Smooth muscle cell (in vitro differentiated cells): ENCODE data around the gene ENO1. TPM values are rescaled to one million over a fixed set of nuclear protein-coding genes. Genes with fewer than 3 reads are reported as not detected.
"Not testable (repeated sequence)": the region's sequence is repeated elsewhere in the genome, so short reads cannot be mapped to it uniquely, and the experiment has no call there.

Experiments used
- DNase-seq: peaks from one replicate; lab custom pipeline; 2025; ENCODE audit not compliant: unreplicated experiment; lab: John Stamatoyannopoulos, UW
- H2AFZ ChIP-seq: fragments of 200-600 bp; sonication (generic); 2 replicates; pipeline ENCODE4 v1.6.0; 2016; ENCODE audit warnings: antibody characterized with exemption, low read depth, mild to moderate bottlenecking
- H3F3A ChIP-seq: fragments of 200-600 bp; sonication (generic); 2 replicates; pipeline ENCODE4 v1.6.0; 2017; ENCODE audit warnings: antibody characterized with exemption, low read depth
- H3K27ac ChIP-seq: fragments of 200-600 bp; sonication (generic); 2 replicates; pipeline ENCODE4 v1.5.1; 2016; ENCODE audit warnings: low read depth, mild to moderate bottlenecking
- H3K27me3 ChIP-seq: fragments of 200-600 bp; sonication (generic); 2 replicates; pipeline ENCODE4 v1.6.1; 2016; ENCODE audit warnings: low read depth, mild to moderate bottlenecking
- H3K36me3 ChIP-seq: fragments of 200-600 bp; sonication (generic); 2 replicates; pipeline ENCODE4 v1.5.1; 2016; ENCODE audit warnings: low read depth
- H3K4me1 ChIP-seq: fragments of 200-600 bp; sonication (generic); 2 replicates; pipeline ENCODE4 v1.5.1; 2016; ENCODE audit warnings: low read depth
- H3K4me2 ChIP-seq: fragments of 200-600 bp; sonication (generic); 2 replicates; pipeline ENCODE4 v1.6.0; 2016; ENCODE audit warnings: mild to moderate bottlenecking
- H3K4me3 ChIP-seq: fragments of 200-600 bp; sonication (generic); 2 replicates; pipeline ENCODE4 v1.5.1; 2016; ENCODE audit warnings: mild to moderate bottlenecking
- H3K79me2 ChIP-seq: fragments of 200-600 bp; sonication (generic); 2 replicates; pipeline ENCODE4 v1.6.0; 2016; ENCODE audit warnings: low read depth, mild to moderate bottlenecking
- H3K9ac ChIP-seq: fragments of 200-600 bp; sonication (generic); 2 replicates; pipeline ENCODE4 v1.6.0; 2016; ENCODE audit warnings: low read depth
- H3K9me3 ChIP-seq: fragments of 200-600 bp; sonication (generic); replicated peaks from 2 replicates; pipeline ENCODE4 v1.5.1; 2016; ENCODE audit warnings: low read depth
- H4K20me1 ChIP-seq: fragments of 200-600 bp; sonication (generic); 2 replicates; pipeline ENCODE4 v1.6.0; 2016; ENCODE audit warnings: low read depth
- WGBS: methylation state at CpG from one replicate; pipeline ENCODE4 v1.1.7; 2016; ENCODE audit warnings: low lambda C conversion rate; 5-methylcytosine and 5-hydroxymethylcytosine counted together
- polyA plus RNA-seq: library from polyadenylated mRNA; unstranded; fragments of >200 nt; fragmentation: Nextera tagmentation; extraction: Ambion mirVana; gene quantifications from 2 replicates; pipeline ENCODE4 v1.2.1, GENCODE V29; 2016
- total RNA-seq: library from RNA; depleted of rRNA; stranded (reverse); fragments of >200 nt; gene quantifications from 2 replicates; pipeline ENCODE4 v1.2.3, GENCODE V29; 2014
- TF ChIP-seq, protein P1 (sequence below): fragments of 200-600 bp; sonication (generic); IDR thresholded peaks from 2 replicates; pipeline ENCODE4 v1.5.1; 2017; ENCODE audit warnings: borderline replicate concordance, mild to moderate bottlenecking, antibody characterized with exemption; ENCODE audit not compliant: insufficient read depth, poor library complexity, severe bottlenecking

The ENO1 gene
- total and polyA plus RNA-seq, 2 experiments from 2014 or later: 1,276 to 2,235 TPM

DNA sequence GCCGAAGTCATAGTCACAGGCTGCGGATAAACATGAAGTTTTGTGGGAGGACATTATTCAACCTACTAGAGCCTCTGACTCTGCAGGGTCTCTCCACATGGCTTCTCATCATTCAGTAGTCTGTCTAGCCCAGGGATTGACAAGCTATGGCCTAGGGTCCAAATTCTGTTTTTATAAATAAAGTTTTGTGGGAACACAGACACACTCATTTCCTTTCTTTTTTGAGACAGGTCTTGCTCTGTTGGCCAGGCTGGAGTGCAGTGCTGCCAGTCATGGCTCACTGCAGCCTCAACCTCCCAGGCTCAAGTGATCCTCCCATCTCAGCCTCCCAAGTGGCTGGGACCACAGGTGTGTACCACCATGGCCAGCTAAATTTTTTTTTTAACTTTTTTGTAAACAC is 8.1 kb upstream of the ENO1 start:
- TF ChIP-seq, protein P1, sequence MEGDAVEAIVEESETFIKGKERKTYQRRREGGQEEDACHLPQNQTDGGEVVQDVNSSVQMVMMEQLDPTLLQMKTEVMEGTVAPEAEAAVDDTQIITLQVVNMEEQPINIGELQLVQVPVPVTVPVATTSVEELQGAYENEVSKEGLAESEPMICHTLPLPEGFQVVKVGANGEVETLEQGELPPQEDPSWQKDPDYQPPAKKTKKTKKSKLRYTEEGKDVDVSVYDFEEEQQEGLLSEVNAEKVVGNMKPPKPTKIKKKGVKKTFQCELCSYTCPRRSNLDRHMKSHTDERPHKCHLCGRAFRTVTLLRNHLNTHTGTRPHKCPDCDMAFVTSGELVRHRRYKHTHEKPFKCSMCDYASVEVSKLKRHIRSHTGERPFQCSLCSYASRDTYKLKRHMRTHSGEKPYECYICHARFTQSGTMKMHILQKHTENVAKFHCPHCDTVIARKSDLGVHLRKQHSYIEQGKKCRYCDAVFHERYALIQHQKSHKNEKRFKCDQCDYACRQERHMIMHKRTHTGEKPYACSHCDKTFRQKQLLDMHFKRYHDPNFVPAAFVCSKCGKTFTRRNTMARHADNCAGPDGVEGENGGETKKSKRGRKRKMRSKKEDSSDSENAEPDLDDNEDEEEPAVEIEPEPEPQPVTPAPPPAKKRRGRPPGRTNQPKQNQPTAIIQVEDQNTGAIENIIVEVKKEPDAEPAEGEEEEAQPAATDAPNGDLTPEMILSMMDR: no peak

GRCh38 chr1:8886031-8886524 is 7.6 kb upstream of the ENO1 start:
- not testable (repeated sequence) for H3K27ac ChIP-seq, H3K9ac ChIP-seq, H3K79me2 ChIP-seq, H3K27me3 ChIP-seq, H4K20me1 ChIP-seq, H3K4me3 ChIP-seq, H3K9me3 ChIP-seq, DNase-seq, H3F3A ChIP-seq, H3K4me2 ChIP-seq, H3K4me1 ChIP-seq, H3K36me3 ChIP-seq, H2AFZ ChIP-seq
- WGBS: 98% methylated on average over 9 of the region's 9 CpGs

More for the DNA sequence above, 8.1 kb upstream of the ENO1 start:
- Histone ChIP-seq H3K36me3 (no peaks in the 10 kb centered on the region), H3K4me2 (no peak overlapping the region), H3K27me3 (no peaks in the 10 kb centered on the region), H3K4me3 (no peak overlapping the region), H3K79me2 (no peaks in the 10 kb centered on the region), H4K20me1 (no peaks in the 10 kb centered on the region), H2AFZ (no peak overlapping the region), H3K27ac (no peak overlapping the region), H3K9ac (no peak overlapping the region), H3F3A (no peaks in the 10 kb centered on the region), H3K9me3 (no peaks in the 10 kb centered on the region), H3K4me1 (peaks cover 4% of the 10 kb centered on the region)
- WGBS: 88% methylated on average over 2 of the region's 2 CpGs
- DNase-seq: no peak

GRCh38 chr1:8884105-8884504 is 5.6 kb upstream of the ENO1 start:
- H3K4me2 ChIP-seq, H3K79me2 ChIP-seq, H4K20me1 ChIP-seq, H3K27ac ChIP-seq, H3K9me3 ChIP-seq, H3K4me3 ChIP-seq, H3K9ac ChIP-seq, H3K36me3 ChIP-seq, H3K27me3 ChIP-seq, H2AFZ ChIP-seq, DNase-seq: not testable (repeated sequence)
- Histone ChIP-seq H3F3A (peaks cover 12% of the 10 kb centered on the region), H3K4me1 (peaks cover 14% of the 10 kb centered on the region)
- 83% methylated on average over 13 of the region's 13 CpGs for WGBS

DNA sequence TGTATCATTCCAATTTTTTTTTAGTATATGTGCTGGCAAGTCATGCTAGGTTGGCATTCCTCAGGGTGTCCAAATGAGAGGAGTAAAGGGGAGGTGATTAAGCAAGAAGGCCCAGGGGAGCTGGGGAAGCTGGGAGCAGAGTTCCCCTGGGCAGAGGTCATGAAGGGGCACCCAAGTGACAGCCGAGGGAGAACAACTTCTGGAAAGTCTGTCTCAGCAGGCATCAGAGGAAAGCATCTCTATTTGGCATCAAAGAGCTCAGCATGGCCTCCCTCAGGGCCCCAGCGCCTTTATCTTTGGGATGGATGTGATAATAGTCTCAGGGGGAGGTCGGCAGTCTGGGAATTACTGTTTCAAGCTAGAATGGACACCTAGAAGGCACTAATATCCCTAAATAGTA is 5.0 kb upstream of the ENO1 start:
- Histone ChIP-seq H3K9me3 (no peaks in the 10 kb centered on the region), H3K4me1 (peaks cover 14% of the 10 kb centered on the region), H3K4me2 (no peak overlapping the region), H4K20me1 (no peaks in the 10 kb centered on the region), H3K27me3 (no peaks in the 10 kb centered on the region), H3K36me3 (no peaks in the 10 kb centered on the region), H3K9ac (no peak overlapping the region), H3K4me3 (no peak overlapping the region), H2AFZ (no peak overlapping the region), H3K27ac (no peak overlapping the region), H3F3A (peaks cover 12% of the 10 kb centered on the region), H3K79me2 (no peaks in the 10 kb centered on the region)
- 17% methylated on average over 3 of the region's 3 CpGs for WGBS
- DNase-seq: no peak
- TF ChIP-seq, protein P1: no peak
